ENCODE data around the gene NSD2.
"Not testable (repeated sequence)": the region's sequence is repeated elsewhere in the genome, so short reads cannot be mapped to it uniquely, and the experiment has no call there.

NSD2 gene

DNA sequence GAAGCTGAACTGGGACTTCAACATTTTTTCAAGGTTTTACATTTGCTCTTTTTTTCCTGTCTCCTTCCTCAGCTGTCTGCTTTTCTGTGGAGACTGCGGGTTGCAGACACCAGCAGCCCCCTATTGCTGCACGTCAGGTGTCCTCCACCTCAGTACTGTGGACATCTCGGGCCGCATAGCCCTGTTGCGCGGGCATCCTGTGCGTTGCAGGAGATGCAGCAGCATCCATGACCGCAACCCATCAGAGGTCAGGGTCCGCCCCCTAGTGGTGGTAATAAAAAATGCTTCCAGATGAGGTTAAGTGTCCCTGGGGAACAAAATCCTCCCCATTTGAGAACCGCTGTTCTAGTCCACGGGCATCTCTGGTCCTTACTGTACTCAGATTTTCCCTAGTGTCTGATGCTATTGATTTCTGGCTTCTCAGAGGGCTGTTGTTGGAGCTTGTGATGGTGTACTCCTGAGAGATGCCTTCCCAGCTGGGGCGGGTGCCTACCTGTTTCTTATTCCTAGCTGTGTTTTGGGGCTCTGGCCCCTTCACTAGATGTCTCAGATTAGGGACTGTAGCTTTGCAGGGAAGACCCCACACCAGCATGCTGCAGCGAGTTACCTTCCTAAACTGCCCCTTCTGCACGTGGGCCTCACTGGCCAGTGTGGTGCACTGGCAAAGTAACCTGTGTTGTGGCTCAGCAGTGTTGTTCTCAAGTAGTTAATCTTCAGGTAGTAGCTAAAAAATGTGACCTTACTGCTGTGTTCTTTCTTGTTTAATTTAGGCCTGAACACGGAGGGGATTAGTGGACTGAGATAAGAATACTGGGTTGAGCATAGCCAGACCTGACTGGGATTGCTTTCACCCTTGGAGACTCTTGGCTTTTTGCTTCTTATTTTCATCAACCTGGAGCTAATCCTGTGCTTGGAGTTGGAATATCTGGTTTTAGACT is 28.2 kb downstream of the NSD2 start:
- no peak for DNase-seq (ENCODE audit: low read depth)

DNA sequence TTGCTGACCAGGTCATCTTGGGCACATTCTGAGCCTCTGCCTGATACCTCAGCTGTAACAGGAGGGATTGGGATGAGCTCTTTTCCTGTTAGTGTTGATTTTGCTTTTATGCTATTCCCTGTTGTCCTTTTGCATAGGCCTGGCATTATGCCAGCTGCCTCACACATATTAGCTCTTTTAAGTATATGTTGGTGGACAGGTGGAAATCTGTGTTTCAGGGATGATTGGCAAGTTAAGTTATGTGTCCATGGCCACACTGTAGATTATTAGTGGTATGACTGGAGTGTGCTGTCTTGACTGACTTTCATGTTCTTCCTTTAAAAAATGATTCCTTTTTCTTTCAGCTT is 28.9 kb downstream of the NSD2 start:
- no peak for DNase-seq (ENCODE audit: low read depth)

DNA sequence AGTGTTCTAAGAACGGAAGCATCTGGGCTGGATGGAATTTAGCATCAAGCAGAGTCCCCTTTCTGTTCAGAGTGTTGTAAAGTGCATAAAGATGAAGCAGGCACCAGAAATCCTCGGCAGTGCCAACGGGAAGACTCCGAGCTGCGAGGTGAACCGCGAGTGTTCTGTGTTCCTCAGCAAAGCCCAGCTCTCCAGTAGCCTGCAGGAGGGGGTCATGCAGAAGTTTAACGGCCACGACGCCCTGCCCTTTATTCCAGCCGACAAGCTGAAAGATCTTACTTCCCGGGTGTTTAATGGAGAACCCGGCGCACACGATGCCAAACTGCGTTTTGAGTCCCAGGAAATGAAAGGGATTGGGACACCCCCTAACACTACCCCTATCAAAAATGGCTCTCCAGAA is 29.4 kb downstream of the NSD2 start:
- DNase-seq (ENCODE audit: low read depth), result no peak

DNA sequence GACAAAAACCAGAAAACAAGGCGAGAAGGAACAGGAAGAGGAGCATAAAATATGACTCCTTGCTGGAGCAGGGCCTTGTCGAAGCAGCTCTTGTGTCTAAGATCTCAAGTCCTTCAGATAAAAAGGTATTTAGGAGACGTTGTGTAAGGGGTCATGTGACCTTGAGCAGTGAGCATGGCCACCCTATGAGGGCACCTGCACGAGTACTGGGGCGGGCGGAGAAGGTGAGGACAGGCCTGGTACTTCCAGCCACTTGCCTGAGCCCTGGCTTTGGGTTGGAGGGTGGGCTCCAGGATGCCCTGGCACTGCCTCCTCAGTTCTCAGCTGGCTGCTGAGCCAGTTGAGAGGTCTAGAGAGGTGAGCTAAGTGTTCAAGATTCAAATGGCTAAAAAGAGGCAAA is 29.9 kb downstream of the NSD2 start:
- DNase-seq (ENCODE audit: low read depth), result no peak

DNA sequence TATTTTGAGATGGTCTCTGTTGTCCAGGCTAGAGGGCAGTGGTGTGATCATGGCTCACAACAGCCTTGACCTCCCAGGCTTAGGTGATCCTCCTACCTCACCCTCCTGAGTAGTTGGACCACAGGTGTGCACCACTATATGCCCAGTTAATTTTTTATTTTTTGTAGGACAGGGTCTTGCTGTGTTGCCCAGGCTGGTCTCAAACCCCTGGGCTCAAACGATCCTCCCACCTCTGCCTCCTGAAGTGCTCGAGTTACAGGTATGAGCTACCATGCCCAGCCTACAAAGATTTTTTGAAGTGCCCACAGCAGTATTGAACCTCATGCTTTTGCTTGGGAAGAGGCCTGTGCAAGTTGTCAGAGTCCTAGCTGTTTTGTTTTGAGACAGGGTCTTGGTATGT is 31.1 kb downstream of the NSD2 start:
- DNase-seq (ENCODE audit: low read depth), result no peak

DNA sequence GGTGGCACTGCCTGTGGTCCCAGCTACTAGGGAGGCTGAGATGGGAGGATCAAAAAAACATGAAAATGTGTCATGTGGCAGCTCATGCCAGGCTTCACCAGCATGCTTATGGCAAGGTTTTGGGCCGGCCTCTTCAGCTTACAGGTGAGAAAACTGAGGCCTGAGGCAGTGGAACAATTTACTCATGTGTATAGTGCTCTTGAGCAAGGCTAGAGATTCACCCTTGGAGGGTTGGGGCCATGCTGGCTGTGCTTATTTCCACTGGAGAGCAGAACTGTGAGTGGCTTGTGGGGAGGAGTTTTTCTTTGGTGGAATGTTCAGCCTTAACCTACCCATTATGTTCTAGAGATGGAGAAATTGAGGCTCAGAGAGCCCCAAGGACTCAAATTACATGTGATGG is 31.8 kb downstream of the NSD2 start:
- no peak for DNase-seq (ENCODE audit: low read depth)

DNA sequence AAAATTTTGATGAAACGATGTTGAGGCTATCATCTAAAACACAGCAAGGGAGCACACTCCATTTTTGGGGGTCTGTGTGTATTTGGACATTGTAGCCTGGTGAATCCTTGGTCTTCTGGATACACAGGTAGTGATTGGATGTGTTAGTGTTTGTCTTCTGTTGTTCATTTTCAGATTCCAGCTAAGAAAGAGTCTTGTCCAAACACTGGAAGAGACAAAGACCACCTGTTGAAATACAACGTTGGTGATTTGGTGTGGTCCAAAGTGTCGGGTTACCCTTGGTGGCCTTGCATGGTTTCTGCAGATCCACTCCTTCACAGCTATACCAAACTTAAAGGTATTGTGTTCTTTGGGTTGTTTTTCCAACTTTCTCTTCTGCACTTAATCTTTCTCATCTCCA is 32.8 kb downstream of the NSD2 start:
- no peak for DNase-seq (ENCODE audit: low read depth)

DNA sequence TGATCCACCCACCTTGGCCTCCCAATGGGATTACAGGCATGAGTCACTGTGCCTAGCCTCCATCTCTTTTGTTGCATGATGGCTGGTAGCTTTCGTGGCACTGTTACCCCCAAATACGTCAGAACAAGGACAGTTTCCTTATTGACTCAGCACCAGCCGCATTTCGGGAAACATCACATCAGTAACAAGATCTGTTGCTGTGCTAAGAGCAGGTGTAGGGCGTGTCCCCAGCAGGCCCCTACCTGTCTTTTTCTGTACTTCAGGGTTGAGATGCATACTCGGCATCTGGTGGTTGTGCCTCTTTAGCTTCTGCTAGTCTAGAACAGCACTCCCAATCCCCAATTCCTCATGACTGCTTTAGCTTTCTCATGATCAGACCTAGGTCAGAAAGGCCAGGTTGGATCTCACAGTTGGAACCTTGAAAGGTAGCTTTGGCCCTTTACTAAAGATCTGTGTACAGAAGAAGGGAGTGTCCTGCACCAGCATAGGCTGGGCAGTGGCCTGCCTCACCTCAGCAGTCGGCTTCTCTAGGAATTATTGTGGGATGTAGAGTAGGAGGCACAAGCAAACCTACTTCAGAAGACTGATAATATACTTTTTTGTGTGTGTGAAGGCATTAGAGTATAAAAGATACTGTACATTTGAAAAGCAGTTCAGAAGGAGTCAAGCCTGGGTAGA is 36.8 kb downstream of the NSD2 start:
- no peak for DNase-seq (ENCODE audit: low read depth)

DNA sequence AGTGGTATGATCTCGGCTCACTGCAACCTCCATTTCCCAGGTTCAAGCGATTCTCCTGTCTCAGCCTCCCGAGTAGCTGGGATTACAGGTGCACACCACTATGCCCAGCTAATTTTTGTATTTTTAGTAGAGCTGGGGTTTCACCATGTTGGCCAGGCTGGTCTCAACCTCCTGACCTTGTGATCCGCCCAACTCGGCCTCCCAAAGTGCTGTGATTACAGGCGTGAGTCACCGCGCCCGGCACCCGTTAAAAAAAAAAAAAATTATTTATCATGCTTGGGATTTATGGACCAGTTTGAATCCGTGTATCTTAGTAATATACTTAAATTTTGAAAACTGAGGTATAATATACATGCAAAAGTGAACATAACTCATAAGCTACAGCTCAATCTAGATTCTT is 38.5 kb downstream of the NSD2 start:
- DNase-seq (ENCODE audit: low read depth), result not testable (repeated sequence)

DNA sequence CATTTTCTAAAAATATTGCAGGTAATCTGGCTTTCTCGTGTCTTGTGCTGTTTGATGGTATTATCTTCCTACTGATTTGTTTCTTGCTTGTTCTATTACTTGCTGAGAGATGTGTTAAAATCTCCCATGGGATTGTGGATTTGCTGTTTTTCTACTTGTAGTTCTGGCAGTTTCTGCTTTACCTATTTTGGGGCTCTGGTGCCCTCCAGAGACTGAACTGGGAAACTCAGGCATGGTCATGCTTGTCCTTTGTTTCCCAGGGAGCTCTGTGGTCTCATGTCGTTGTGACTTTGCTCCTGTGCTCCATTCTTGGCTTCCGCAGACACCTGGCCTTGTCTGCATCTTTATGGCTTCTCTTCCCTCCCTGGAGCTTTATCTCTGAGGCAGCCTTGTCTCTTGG is 39.5 kb downstream of the NSD2 start:
- peak; percentile 37 for DNase-seq (ENCODE audit: low read depth)

DNA sequence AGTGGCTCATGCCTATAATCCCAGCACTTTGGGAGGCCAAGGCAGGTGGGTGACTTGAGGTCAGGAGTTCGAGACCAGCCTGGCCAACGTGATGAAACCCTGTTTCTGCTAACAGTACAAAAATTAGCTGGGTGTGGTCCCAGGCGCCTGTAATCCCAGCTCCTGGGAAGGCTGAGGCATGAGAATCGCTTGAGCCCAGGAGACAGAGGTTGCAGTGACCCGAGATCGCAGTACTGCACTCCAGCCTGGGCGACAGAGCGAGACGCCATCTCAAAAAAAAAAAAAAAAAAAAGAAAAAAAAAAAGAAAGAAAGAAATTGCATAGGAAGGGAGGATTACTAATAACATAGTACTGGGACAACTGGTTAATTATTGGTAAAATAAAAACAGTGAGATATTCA is 40.1 kb downstream of the NSD2 start:
- not testable (repeated sequence) for DNase-seq (ENCODE audit: low read depth)

DNA sequence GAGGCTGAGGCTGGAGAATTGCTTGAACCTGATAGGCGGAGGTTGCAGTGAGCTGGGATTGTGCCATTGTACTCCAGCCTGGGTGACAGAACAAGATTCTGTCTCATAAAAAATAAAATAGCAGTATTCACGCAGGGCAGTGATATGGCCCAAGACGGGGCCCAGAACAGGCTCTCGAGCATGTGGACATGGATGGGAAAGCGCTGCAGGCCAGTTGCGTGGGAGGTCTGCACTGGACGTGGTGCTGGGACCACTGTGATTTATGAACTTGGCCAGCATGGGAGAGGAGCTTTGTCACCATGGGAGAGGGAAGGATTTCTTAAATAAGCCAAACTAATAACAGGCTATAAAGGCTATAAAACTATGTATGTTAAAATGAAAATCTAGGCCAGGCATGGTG is 51.6 kb downstream of the NSD2 start:
- no peak for DNase-seq (ENCODE audit: low read depth)

DNA sequence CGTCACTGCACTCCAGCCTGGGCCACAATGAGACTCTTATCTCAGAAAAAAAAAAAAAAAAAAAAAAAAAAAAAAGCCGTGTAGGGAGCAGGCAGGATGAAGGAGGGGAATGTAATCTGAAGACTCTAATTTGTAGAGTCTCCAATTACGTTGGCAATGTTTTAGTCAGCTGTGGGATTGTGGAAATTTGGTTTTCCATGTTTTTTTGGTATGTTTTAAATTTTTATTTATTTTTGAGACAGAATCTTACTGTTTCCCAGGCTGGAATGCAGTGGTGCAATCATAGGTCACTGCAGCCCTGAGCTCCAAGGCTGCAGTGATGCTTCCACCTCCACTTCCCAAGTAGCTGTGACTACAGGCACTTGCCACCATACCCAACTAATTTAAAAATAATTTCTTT is 56.5 kb downstream of the NSD2 start:
- no peak for DNase-seq (ENCODE audit: low read depth)

DNA sequence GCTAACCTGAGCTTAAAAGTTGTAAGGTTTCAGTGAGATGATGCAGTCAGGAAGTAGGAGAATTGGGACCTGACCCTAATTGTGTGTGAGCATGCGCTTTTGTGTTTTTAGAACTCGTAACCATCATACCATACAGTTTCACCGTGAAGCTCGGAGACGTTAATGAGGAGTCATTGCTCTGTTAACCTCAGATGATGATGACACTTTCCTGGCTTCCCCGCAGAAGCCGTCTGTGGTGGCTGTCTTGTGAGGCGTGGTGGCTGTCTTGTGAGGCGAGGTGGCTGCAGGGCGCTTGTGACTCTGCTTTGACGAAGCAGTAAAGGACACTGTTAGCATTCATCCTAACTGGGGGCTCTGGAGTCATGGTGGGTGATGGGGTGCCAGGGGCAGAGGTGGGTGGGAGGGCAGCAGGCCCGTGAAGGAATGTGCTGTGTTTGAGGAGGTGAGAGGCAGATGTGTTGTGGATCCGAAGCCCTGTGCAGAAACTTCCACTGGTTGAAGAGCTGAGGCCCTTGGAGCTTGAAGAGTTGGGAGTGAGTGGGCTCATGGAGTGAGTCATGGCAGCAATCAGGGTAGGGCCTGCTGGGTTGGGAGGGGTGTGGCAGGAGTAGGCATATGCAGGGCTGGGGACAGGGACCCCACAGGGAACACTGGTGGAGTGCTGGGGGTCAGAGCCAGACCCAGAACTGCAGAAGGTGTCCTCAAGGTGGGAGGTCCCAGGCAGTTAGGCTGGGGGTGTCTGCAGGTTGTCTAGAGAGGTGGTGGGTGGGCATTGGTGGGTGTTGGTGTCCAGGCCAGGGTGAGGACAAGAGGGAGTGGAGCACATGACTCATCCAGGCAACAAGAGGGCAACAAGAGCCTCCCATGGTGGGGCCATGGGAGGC is 57.4 kb downstream of the NSD2 start:
- no peak for DNase-seq (ENCODE audit: low read depth)

DNA sequence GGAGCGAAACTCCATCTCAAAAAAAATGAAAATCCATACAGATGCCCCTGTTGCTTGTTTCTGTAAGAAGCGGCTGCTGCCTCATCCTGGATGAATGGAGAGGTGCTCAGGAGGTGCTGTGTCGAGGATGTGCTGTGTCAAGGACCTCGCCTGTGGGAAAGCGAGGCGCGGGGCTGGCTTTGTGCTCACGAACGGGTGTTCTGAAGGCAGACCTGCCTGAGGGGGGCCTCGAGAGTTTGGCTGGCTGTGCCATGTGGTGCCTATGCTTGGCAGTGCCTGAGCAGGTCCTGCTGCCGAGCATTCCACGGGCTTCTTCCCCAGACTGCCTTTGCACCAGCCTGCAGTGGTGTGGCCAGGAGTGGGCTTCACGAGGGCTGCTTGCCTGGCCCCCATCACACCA is 61.5 kb downstream of the NSD2 start:
- no peak for DNase-seq (ENCODE audit: low read depth)

DNA sequence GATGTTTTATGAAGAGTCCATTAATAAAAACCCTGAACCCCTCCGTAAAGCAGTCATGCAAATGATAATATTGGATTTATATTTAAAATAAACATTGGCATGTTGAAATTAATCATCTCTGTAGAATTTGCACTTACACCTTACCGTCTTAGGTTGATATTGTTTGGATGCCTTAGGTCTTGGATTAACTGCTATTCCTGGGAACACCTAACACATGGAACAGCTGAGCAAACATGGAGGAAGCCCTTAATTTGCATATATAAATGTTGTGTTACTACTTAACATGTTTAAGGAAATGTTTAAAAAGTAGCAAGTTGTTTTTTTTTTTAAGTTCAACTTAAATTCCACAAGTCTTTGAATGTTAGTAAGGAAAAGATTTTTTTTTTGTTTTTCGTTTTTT is 62.5 kb downstream of the NSD2 start:
- no peak for DNase-seq (ENCODE audit: low read depth)

DNA sequence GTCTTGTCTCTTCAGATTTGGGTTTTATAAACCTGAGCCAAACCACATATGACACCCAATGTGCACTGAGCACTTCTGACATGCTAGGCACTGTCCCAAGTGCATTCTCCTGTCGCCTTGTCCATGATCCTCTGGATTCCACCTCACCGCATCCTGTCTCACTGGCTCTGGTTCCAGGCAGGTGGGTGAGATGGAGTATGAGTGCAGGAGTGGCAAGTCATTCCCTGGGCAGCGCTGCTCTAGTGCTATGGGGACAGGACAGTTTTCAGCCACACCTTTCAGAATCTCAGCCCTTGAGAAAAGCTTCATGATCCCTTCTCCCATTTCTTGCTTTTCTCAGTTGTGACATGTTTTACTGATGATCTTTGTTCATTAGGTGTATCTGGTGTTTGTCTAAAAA is 66.4 kb downstream of the NSD2 start:
- DNase-seq (ENCODE audit: low read depth), result no peak

DNA sequence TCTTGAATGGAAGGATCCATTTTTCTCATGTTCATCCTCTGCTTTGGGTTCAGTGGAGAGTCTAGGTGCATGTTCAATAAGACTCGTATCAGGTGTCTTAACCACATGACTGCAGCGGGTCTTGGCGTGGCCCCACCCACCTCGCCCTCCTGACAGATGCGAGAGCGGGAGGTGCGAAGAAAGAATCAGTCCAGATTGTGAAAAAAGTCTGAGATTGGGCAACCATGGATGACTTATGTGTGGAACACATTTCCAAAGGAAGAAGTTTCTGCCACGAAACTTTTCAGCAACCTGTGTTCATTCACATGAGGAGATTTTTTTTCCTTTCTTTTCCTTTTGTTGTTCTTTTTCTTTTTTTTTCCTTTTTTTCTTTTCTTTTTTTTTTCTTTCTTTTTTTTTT is 66.8 kb downstream of the NSD2 start:
- no peak for DNase-seq (ENCODE audit: low read depth)

DNA sequence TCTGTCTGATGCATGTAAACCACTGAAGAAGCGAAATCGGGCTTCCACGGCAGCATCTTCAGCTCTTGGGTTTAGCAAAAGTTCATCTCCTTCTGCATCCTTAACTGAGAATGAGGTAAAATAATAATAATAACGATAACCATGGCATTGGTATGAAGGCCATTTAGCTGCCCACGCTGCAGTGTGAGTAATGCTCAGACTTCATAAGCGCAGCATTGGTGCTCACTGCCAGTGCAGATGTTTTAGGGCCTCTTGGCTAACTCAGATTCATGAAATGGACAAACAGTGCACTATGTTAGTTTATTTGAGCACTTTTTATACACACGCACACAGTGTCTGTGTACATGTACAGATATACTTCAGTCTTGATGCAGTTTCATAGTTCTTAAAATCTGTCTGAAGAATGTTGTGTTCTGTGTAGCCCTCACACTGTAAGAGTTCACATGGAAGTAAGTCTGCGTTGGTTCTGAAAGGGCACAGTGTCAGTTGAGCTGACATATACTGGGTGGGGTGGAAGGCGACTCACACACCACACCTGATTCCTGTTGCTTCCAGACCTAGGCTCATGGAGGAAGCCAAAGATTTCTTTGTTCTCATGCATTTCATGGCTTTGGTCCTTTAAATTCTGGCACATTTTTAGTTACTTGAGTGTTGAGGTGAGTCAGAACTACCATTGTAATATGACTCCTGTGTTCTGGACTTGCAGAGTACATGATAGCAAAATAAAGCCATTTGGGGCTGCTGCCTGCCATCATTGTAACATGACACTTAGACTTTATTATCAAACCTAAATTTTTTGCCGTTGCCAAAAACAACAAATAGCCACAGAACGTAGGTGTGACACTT is 68.7 kb downstream of the NSD2 start:
- peak; percentile 56 for DNase-seq (ENCODE audit: low read depth)

DNA sequence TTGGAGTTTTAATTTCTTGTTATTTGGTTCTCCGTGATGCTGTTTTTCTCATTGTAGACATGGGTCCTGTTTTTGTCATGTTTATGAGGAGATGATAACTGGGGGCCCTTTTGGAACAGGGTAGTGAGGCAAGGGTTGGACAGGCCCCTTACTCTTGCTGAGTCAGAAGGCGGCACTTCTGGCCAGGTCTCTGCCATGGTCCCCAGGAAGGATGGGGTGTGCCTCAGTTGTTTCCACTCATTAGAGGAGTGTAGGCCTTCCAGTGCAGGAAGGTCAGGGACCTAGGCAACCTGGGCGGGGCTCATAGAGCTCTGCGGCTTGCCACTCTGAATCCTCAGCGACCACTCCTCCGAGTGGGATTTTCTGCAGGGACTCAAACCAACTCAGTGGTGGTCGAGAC is 69.4 kb downstream of the NSD2 start:
- no peak for DNase-seq (ENCODE audit: low read depth)

DNA sequence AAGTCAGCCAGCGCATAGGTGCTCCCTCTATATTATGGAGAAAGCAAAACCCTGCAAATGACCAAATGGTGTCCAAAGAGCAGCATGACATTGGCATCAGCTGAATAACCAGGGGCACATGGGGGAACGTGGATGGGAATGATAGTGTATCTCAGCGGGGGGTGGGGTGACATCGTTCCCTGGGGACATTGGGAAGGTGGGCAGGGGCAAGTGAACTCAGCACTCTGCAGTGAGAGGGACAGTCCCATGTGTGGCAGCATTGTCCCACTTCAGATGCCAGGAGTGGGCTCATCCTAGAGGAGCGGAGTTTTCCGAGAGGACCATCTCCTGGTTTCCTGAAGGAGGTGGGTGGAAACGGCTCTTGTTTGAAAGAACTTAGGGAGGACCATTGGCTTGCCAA is 72.7 kb downstream of the NSD2 start:
- DNase-seq (ENCODE audit: low read depth), result no peak
